Liver (tissue), 9 donors: ENCODE data around the gene DCHS2. TPM values are rescaled to one million over a fixed set of nuclear protein-coding genes. Genes with fewer than 3 reads are reported as not detected.

Experiments used
- DNase-seq: peaks from one replicate; pipeline ENCODE4 v3.0.0-alpha.2; 2017; ENCODE audit warnings: low spot score
- H3K27ac ChIP-seq, 2 donors: one replicate each; pipeline ENCODE4 v1.7.0; 2013; ENCODE audit warnings: inconsistent platforms in 2 of 2, low read length in 2 of 2, control low read depth in 1 of 2, low read depth in 1 of 2, mild to moderate bottlenecking in 1 of 2
- H3K27me3 ChIP-seq, 4 donors: one replicate each; pipeline versions ENCODE4 v1.6.1 to v1.7.0; 2013; ENCODE audit warnings: low read length in 3 of 4, inconsistent platforms in 1 of 4, mild to moderate bottlenecking in 1 of 4, moderate library complexity in 1 of 4; ENCODE audit not compliant: control insufficient read depth in 4 of 4, insufficient read depth in 4 of 4
- H3K36me3 ChIP-seq, 4 donors: one replicate each; pipeline versions ENCODE4 v1.6.1 to v1.7.0; 2013; ENCODE audit warnings: low read length in 3 of 4, mild to moderate bottlenecking in 3 of 4, low read depth in 1 of 4, moderate library complexity in 1 of 4; ENCODE audit not compliant: control insufficient read depth in 4 of 4, insufficient read depth in 3 of 4
- H3K4me1 ChIP-seq, 4 donors: one replicate each; pipeline versions ENCODE4 v1.6.1 to v1.7.0; 2013; ENCODE audit warnings: low read length in 3 of 4, mild to moderate bottlenecking in 3 of 4, moderate library complexity in 1 of 4; ENCODE audit not compliant: control insufficient read depth in 4 of 4, insufficient read depth in 4 of 4
- H3K4me3 ChIP-seq, 3 donors: one replicate each; pipeline versions ENCODE4 v1.6.1 to v1.7.0; 2013; ENCODE audit warnings: low read length in 3 of 3, control low read depth in 1 of 3, low read depth in 1 of 3, mild to moderate bottlenecking in 1 of 3
- H3K9ac ChIP-seq, 2 donors: one replicate each; pipeline ENCODE4 v1.7.0; 2013; ENCODE audit warnings: low read length in 2 of 2, mild to moderate bottlenecking in 2 of 2, moderate library complexity in 2 of 2, control low read depth in 1 of 2, low read depth in 1 of 2
- H3K9me3 ChIP-seq, 4 donors: one replicate each; pipeline versions ENCODE4 v1.6.1 to v1.7.0; 2013; ENCODE audit warnings: low read length in 3 of 4; ENCODE audit not compliant: control insufficient read depth in 4 of 4
- ATF3 ChIP-seq: IDR thresholded peaks from 2 replicates; pipeline ENCODE4 v1.6.1; 2016; ENCODE audit warnings: antibody characterized with exemption
- EGR1 ChIP-seq, 2 donors: IDR thresholded peaks; 2 replicates each; pipeline ENCODE4 v1.6.1; 2016 to 2018; ENCODE audit warnings: antibody characterized with exemption in 2 of 2, low read depth in 2 of 2
- FOXA1 ChIP-seq: IDR thresholded peaks from 2 replicates; pipeline ENCODE4 v1.6.1; 2016; ENCODE audit warnings: antibody characterized with exemption
- FOXA2 ChIP-seq: IDR thresholded peaks from 2 replicates; pipeline ENCODE4 v1.6.1; 2016; ENCODE audit warnings: antibody characterized with exemption
- GABPA ChIP-seq, 2 donors: IDR thresholded peaks in 1 of 2; conservative IDR thresholded peaks in 1 of 2; 2 replicates each; pipeline ENCODE4 v1.6.1; 2016; ENCODE audit warnings: antibody characterized with exemption in 2 of 2, mild to moderate bottlenecking in 1 of 2, moderate library complexity in 1 of 2
- HNF4A ChIP-seq, 2 donors: conservative IDR thresholded peaks; 2 replicates each; pipeline ENCODE4 v1.6.1; 2016; ENCODE audit warnings: antibody characterized with exemption in 2 of 2, mild to moderate bottlenecking in 2 of 2
- HNF4G ChIP-seq: IDR thresholded peaks from 2 replicates; pipeline ENCODE4 v1.6.1; 2016; ENCODE audit warnings: antibody characterized with exemption
- JUND ChIP-seq, 2 donors: IDR thresholded peaks; 2 replicates each; pipeline ENCODE4 v1.6.1; 2016; ENCODE audit warnings: antibody characterized with exemption in 2 of 2
- NR2F2 ChIP-seq: IDR thresholded peaks from 2 replicates; pipeline ENCODE4 v1.6.1; 2016; ENCODE audit warnings: antibody characterized with exemption
- RXRA ChIP-seq, 2 donors: IDR thresholded peaks; 2 replicates each; pipeline ENCODE4 v1.6.1; 2017 to 2018; ENCODE audit warnings: antibody characterized with exemption in 2 of 2, mild to moderate bottlenecking in 1 of 2
- TAF1 ChIP-seq: conservative IDR thresholded peaks from 2 replicates; pipeline ENCODE4 v1.6.1; 2016; ENCODE audit warnings: antibody characterized with exemption, mild to moderate bottlenecking
- YY1 ChIP-seq: IDR thresholded peaks from 2 replicates; pipeline ENCODE4 v1.6.1; 2016; ENCODE audit warnings: antibody characterized with exemption, mild to moderate bottlenecking
- ZBTB33 ChIP-seq: IDR thresholded peaks from 2 replicates; pipeline ENCODE4 v1.6.1; 2016; ENCODE audit warnings: antibody characterized with exemption
- WGBS: extraction: QIAGEN DNeasy Blood & Tissue Kit; methylation state at CpG from one replicate; pipeline ENCODE4 v1.1.7; 2013; 5-methylcytosine and 5-hydroxymethylcytosine counted together
- polyA plus RNA-seq, 2 donors: library from polyadenylated mRNA; stranded (reverse) in 1 of 2; unstranded in 1 of 2; fragments of 200-250 nt in 1 of 2; fragments of >200 nt in 1 of 2; fragmentation: Nextera tagmentation in 1 of 2; extraction: Ambion mirVana in 1 of 2; gene quantifications; one replicate each; pipeline versions ENCODE4 v1.2.1 to v1.2.3, GENCODE V29; 2013 to 2015
- total RNA-seq, 2 donors: library from RNA; depleted of rRNA; stranded (reverse); fragments of >200 nt; gene quantifications; one replicate each; pipeline ENCODE4 v1.2.3, GENCODE V29; 2014
- TF ChIP-seq, protein P1 (sequence below): IDR thresholded peaks from 2 replicates; pipeline ENCODE4 v1.6.1; 2016; ENCODE audit warnings: antibody characterized with exemption
- TF ChIP-seq, protein P2 (sequence below): fragments of 150-350 bp; IDR thresholded peaks from 2 replicates; pipeline ENCODE4 v1.5.1; 2017; ENCODE audit warnings: improper control_type of control experiment, low read depth, low read length; ENCODE audit not compliant: missing input control
- TF ChIP-seq, protein P3 (sequence below): IDR thresholded peaks from 2 replicates; pipeline ENCODE4 v1.6.1; 2016; ENCODE audit warnings: antibody characterized with exemption, mild to moderate bottlenecking
- donor health status: healthy.
- donor health status: healthy.
- donor health status: healthy.
- donor health status: healthy.
- donor health status: healthy.

Gene DCHS2
- total and polyA plus RNA-seq, 4 donors = 0.07 to 0.50 (median 0.09) TPM; not detected in 1

DNA sequence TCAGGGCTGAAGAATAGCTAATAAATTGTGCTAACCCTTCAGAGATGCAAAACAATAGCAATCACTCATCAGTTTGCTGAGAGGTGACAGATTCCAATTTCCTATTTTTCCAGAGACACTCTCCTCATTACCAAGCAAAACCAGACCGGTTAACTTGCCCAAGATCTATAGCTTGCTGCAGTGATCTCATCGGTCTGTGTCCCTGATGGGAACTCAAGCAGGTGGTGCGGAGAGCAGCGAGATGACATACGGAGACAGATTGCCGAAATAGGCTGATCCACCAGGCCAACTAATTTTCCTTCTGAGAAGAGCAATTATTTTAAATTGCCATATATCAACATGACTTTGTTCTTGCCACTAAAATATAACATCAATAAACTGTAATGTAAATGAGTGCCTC, 10.5 kb upstream of the DCHS2 start (continued):
- TF ChIP-seq ZBTB33 (no peak), JUND (IDR thresholded peaks at IDR 0.05) (no peak), FOXA1 (no peak)

- WGBS = 86% methylated on average over 5 of the region's 5 CpGs
- H3K27ac ChIP-seq = no peak overlapping the region
- TF ChIP-seq ZBTB33 (no peak), JUND (IDR thresholded peaks at IDR 0.05) (no peak), FOXA1 (no peak), YY1 (no peak), FOXA2 (no peak), HNF4G (no peak), ATF3 (no peak), GABPA (IDR thresholded peaks at IDR 0.05 in 1 of 2, conservative IDR thresholded peaks at IDR 0.05 in 1 of 2) (no peak), TAF1 (no peak), EGR1 (IDR thresholded peaks at IDR 0.05; ENCODE audit: low read depth in 2 of 2) (no peak), RXRA (IDR thresholded peaks at IDR 0.05) (no peak), HNF4A (conservative IDR thresholded peaks at IDR 0.05) (no peak), NR2F2 (no peak)
- TF ChIP-seq, protein P1, sequence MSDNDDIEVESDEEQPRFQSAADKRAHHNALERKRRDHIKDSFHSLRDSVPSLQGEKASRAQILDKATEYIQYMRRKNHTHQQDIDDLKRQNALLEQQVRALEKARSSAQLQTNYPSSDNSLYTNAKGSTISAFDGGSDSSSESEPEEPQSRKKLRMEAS = no peak
- TF ChIP-seq, protein P2, sequence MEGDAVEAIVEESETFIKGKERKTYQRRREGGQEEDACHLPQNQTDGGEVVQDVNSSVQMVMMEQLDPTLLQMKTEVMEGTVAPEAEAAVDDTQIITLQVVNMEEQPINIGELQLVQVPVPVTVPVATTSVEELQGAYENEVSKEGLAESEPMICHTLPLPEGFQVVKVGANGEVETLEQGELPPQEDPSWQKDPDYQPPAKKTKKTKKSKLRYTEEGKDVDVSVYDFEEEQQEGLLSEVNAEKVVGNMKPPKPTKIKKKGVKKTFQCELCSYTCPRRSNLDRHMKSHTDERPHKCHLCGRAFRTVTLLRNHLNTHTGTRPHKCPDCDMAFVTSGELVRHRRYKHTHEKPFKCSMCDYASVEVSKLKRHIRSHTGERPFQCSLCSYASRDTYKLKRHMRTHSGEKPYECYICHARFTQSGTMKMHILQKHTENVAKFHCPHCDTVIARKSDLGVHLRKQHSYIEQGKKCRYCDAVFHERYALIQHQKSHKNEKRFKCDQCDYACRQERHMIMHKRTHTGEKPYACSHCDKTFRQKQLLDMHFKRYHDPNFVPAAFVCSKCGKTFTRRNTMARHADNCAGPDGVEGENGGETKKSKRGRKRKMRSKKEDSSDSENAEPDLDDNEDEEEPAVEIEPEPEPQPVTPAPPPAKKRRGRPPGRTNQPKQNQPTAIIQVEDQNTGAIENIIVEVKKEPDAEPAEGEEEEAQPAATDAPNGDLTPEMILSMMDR = no peak
- TF ChIP-seq, protein P3, sequence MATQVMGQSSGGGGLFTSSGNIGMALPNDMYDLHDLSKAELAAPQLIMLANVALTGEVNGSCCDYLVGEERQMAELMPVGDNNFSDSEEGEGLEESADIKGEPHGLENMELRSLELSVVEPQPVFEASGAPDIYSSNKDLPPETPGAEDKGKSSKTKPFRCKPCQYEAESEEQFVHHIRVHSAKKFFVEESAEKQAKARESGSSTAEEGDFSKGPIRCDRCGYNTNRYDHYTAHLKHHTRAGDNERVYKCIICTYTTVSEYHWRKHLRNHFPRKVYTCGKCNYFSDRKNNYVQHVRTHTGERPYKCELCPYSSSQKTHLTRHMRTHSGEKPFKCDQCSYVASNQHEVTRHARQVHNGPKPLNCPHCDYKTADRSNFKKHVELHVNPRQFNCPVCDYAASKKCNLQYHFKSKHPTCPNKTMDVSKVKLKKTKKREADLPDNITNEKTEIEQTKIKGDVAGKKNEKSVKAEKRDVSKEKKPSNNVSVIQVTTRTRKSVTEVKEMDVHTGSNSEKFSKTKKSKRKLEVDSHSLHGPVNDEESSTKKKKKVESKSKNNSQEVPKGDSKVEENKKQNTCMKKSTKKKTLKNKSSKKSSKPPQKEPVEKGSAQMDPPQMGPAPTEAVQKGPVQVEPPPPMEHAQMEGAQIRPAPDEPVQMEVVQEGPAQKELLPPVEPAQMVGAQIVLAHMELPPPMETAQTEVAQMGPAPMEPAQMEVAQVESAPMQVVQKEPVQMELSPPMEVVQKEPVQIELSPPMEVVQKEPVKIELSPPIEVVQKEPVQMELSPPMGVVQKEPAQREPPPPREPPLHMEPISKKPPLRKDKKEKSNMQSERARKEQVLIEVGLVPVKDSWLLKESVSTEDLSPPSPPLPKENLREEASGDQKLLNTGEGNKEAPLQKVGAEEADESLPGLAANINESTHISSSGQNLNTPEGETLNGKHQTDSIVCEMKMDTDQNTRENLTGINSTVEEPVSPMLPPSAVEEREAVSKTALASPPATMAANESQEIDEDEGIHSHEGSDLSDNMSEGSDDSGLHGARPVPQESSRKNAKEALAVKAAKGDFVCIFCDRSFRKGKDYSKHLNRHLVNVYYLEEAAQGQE = no peak
- H3K9ac ChIP-seq = no peak overlapping the region
- peaks cover 0 to 4% (median 0%) of the 10 kb centered on the region in 4 donors for H3K27me3 ChIP-seq
- H3K9me3 ChIP-seq = no peaks in the 10 kb centered on the region
- H3K4me1 ChIP-seq = no peaks in the 10 kb centered on the region
- H3K4me3 ChIP-seq = no peak overlapping the region
- no peaks in the 10 kb centered on the region for H3K36me3 ChIP-seq
- no peak for DNase-seq
These were observed 6.3 kb upstream of the DCHS2 start for GRCh38 chr4:154497889-154498288.
